Fibroblast of villous mesenchyme (primary cell): Measurements from ENCODE around the gene TACSTD2. TPM values are rescaled to one million over a fixed set of nuclear protein-coding genes. Genes with fewer than 3 reads are reported as not detected.
"Not testable (repeated sequence)": the region's sequence is repeated elsewhere in the genome, so short reads cannot be mapped to it uniquely, and the experiment has no call there.

Source experiments
- DNase-seq: peaks from one replicate; pipeline ENCODE4 v3.0.0-alpha.2; 2010; ENCODE audit warnings: low read depth
- H3K4me3 ChIP-seq: 2 replicates; pipeline ENCODE4 v1.5.1; 2011; ENCODE audit warnings: low read depth, mild to moderate bottlenecking, low read length
- total RNA-seq: library from RNA; depleted of rRNA; stranded (reverse); fragments of >200 nt; gene quantifications from 2 replicates; pipeline ENCODE4 v1.2.3, GENCODE V29; 2012
- TF ChIP-seq, protein P1 (sequence below): IDR thresholded peaks from 2 replicates; pipeline ENCODE4 v1.5.1; 2012; ENCODE audit warnings: low read depth, mild to moderate bottlenecking, low read length; ENCODE audit not compliant: insufficient read depth

TACSTD2 gene
- total RNA-seq, 1 donor: 17.7 TPM

- TF ChIP-seq, protein P1, sequence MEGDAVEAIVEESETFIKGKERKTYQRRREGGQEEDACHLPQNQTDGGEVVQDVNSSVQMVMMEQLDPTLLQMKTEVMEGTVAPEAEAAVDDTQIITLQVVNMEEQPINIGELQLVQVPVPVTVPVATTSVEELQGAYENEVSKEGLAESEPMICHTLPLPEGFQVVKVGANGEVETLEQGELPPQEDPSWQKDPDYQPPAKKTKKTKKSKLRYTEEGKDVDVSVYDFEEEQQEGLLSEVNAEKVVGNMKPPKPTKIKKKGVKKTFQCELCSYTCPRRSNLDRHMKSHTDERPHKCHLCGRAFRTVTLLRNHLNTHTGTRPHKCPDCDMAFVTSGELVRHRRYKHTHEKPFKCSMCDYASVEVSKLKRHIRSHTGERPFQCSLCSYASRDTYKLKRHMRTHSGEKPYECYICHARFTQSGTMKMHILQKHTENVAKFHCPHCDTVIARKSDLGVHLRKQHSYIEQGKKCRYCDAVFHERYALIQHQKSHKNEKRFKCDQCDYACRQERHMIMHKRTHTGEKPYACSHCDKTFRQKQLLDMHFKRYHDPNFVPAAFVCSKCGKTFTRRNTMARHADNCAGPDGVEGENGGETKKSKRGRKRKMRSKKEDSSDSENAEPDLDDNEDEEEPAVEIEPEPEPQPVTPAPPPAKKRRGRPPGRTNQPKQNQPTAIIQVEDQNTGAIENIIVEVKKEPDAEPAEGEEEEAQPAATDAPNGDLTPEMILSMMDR: no peak
- DNase-seq: peak; percentile 96
- H3K4me3 ChIP-seq: no peak overlapping the region
Measured at GRCh38 chr1:58539553-58539952, 37.5 kb downstream of the TACSTD2 start.

GRCh38 chr1:58538821-58539220 is 38.2 kb downstream of the TACSTD2 start:
- no peak overlapping the region for H3K4me3 ChIP-seq
- DNase-seq: peak; percentile 68
- TF ChIP-seq, protein P1: no peak

DNA sequence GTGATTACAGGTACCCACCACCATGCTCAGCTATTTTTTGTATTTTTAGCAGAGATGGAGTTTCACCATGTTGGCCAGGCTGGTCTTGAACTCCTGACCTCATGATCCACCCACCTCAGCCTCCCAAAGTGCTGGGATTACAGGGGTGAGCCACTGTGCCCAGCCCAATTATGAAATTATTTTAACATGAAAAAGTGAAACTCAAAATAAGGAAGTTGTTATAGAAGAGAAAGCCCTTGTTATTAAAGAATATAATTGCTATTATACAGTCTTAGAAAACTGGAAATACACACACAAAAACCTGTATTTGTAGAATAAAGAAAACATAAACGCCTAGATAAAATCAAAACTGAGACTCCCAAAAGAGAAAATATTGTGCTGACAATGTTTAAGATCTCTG is 45.2 kb downstream of the TACSTD2 start:
- H3K4me3 ChIP-seq, DNase-seq: not testable (repeated sequence)

DNA sequence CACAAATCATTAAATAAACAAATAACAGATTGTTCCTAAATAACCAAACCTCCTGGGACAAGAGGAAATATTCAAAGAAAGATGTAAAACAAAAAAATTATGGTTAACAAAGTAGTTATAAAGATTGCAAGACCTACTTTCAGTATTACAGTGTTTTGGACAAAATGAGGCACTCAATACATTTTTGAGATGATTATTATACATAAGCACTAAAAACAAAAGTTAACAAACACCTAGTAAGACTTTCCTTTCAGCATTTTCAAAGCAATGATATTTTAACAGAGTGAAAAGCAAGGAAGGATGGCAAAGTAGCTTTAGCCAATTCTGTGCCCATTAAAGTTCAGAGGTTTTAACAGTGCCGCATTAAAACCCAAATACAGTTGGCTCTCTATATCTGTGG is 47.8 kb downstream of the TACSTD2 start:
- TF ChIP-seq, protein P1: no peak
- no peak for DNase-seq
- no peak overlapping the region for H3K4me3 ChIP-seq

DNA sequence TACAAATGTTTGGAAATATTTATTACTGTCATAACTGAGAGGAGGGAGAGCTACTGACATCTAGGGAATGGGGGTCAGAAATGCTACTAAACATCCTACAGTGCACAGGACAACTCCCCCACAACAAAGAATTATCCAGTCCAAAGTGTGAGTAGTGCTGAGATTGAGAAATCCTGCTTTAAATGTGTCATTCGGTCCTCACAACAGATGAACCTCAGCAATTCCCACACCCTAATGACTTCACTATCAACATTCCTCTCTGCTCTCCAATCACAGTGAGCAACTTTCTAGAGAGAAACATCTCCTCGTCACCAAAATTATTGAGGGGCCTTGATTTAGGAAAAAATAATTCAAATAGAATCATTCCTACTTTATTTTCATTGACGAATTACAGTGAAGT is 48.5 kb downstream of the TACSTD2 start:
- peak; percentile 90 for DNase-seq
- H3K4me3 ChIP-seq: no peak overlapping the region
- TF ChIP-seq, protein P1: no peak

Other genes with a start within 250 kb of the TACSTD2 start
- 10.6 and 26.8 TPM in 2 replicates for gene OMA1, start 30.5 kb downstream of the TACSTD2 start, total RNA-seq
- 19.0 and 25.0 TPM in 2 replicates for gene MYSM1, start 122.8 kb upstream of the TACSTD2 start, total RNA-seq
- 71.2 and 84.6 TPM in 2 replicates for gene JUN, start 206.8 kb upstream of the TACSTD2 start, total RNA-seq